B cell (primary cell): ENCODE data around the gene ZSCAN25. TPM values are rescaled to one million over a fixed set of nuclear protein-coding genes. Genes with fewer than 3 reads are reported as not detected.

Source experiments
- ATAC-seq: fragments of 200-7000 bp; cut with Tn5 transposase; one replicate; pipeline ENCODE4 v1.10.0; 2021; ENCODE audit warnings: low read depth, mild to moderate bottlenecking, moderate number of reproducible peaks, moderate library complexity
- CTCF ChIA-PET: fragments of 350-600 bp; sonication (Branson Sonifier 250); formaldehyde crosslinking; loops from one replicate; lab custom pipeline; 2021; ENCODE audit warnings: antibody characterized with exemption, inconsistent platforms; lab: Charles Lee
- POLR2A ChIA-PET: fragments of 350-600 bp; sonication (Branson Sonifier 250); formaldehyde crosslinking; loops from one replicate; lab custom pipeline; 2021; ENCODE audit warnings: antibody characterized with exemption; lab: Charles Lee
- DNase-seq: peaks from one replicate; pipeline ENCODE4 v3.0.0; 2013
- H2AFZ ChIP-seq: 2 replicates; pipeline ENCODE4 v1.6.1; 2012; ENCODE audit warnings: mild to moderate bottlenecking, low read depth, low read length; ENCODE audit not compliant: insufficient read depth, poor library complexity, severe bottlenecking
- H3K27ac ChIP-seq, 2 donors: 1 replicate in 1 of 2; 2 replicates in 1 of 2; pipeline ENCODE4 v1.5.1; 2012 to 2013; ENCODE audit warnings: low read length in 2 of 2, mild to moderate bottlenecking in 2 of 2, moderate library complexity in 1 of 2
- H3K27me3 ChIP-seq, 4 experiments: fragments of 200-600 bp in 1 of 4; sonication (generic) in 1 of 4; replicated peaks in 1 of 4; 1 replicate in 2 of 4; 2 replicates in 2 of 4; pipeline versions ENCODE4 v1.6.1 to v1.7.0; 2013 to 2016; ENCODE audit warnings: low read length in 3 of 4, mild to moderate bottlenecking in 2 of 4, mixed read lengths in 1 of 4, moderate library complexity in 1 of 4; ENCODE audit not compliant: insufficient read depth in 4 of 4, control insufficient read depth in 3 of 4; ENCODE audit errors: control extremely low read depth in 1 of 4
- H3K36me3 ChIP-seq, 2 experiments: replicated peaks in 1 of 2; 1 replicate in 1 of 2; 2 replicates in 1 of 2; pipeline versions ENCODE4 v1.6.1 to v1.7.1; 2013; ENCODE audit warnings: low read length in 1 of 2; ENCODE audit not compliant: insufficient read depth in 2 of 2, control insufficient read depth in 1 of 2; ENCODE audit errors: control extremely low read depth in 1 of 2, extremely low read depth in 1 of 2
- H3K4me1 ChIP-seq, 2 donors: fragments of 200-600 bp in 1 of 2; sonication (generic) in 1 of 2; 1 replicate in 1 of 2; 2 replicates in 1 of 2; pipeline versions ENCODE4 v1.5.1 to v1.6.1; 2013 to 2017; ENCODE audit warnings: low read length in 2 of 2; ENCODE audit not compliant: control insufficient read depth in 2 of 2, insufficient read depth in 2 of 2
- H3K4me2 ChIP-seq: replicated peaks from 2 replicates; pipeline ENCODE3; 2012; ENCODE audit warnings: mild to moderate bottlenecking, low read depth, low read length; ENCODE audit not compliant: poor library complexity, severe bottlenecking
- H3K4me3 ChIP-seq, 5 experiments: fragments of 200-600 bp in 1 of 5; sonication (generic) in 1 of 5; 1 replicate in 3 of 5; 2 replicates in 2 of 5; pipeline versions ENCODE4 v1.5.1 to v1.7.0; 2011 to 2016; ENCODE audit warnings: low read length in 4 of 5, mild to moderate bottlenecking in 4 of 5, low read depth in 2 of 5, control low read depth in 1 of 5, moderate library complexity in 1 of 5; ENCODE audit not compliant: insufficient read depth in 1 of 5; ENCODE audit errors: control extremely low read depth in 1 of 5, extremely low read depth in 1 of 5
- H3K79me2 ChIP-seq: fragments of 200-600 bp; sonication (generic); one replicate; pipeline ENCODE4 v1.6.0; 2016; ENCODE audit warnings: low read length; ENCODE audit not compliant: control insufficient read depth, insufficient read depth
- H3K9ac ChIP-seq: fragments of 200-600 bp; sonication (generic); 2 replicates; pipeline ENCODE4 v1.6.1; 2017; ENCODE audit warnings: mild to moderate bottlenecking, low read length, moderate library complexity
- H3K9me3 ChIP-seq, 3 donors: one replicate each; pipeline versions ENCODE4 v1.6.1 to v1.7.1; 2013; ENCODE audit warnings: low read length in 2 of 3; ENCODE audit not compliant: control insufficient read depth in 2 of 3, insufficient read depth in 1 of 3; ENCODE audit errors: control extremely low read depth in 1 of 3
- H4K20me1 ChIP-seq: 2 replicates; pipeline ENCODE4 v1.6.0; 2012; ENCODE audit warnings: mild to moderate bottlenecking, low read length; ENCODE audit not compliant: insufficient read depth, control insufficient read depth, poor library complexity, severe bottlenecking
- H3K27ac Mint-ChIP-seq: one replicate; pipeline ENCODE4 v1.8.0; 2021; ENCODE audit warnings: mixed read lengths
- H3K27me3 Mint-ChIP-seq: one replicate; pipeline ENCODE4 v1.8.0; 2021; ENCODE audit warnings: mixed read lengths
- H3K4me1 Mint-ChIP-seq: one replicate; pipeline ENCODE4 v1.8.0; 2021; ENCODE audit warnings: mixed read lengths
- H3K4me3 Mint-ChIP-seq: one replicate; pipeline ENCODE4 v1.8.0; 2021; ENCODE audit warnings: mixed read lengths
- H3K9me3 Mint-ChIP-seq: one replicate; pipeline ENCODE4 v1.8.0; 2022; ENCODE audit warnings: mixed read lengths; ENCODE audit not compliant: insufficient read depth
- EZH2 ChIP-seq: IDR thresholded peaks from 2 replicates; pipeline ENCODE4 v1.6.1; 2012; ENCODE audit warnings: borderline replicate concordance, low read depth, mild to moderate bottlenecking, moderate library complexity, low read length; ENCODE audit not compliant: insufficient read depth, poor library complexity, severe bottlenecking
- WGBS: methylation state at CpG from one replicate; pipeline ENCODE4 v1.1.5; 2013; ENCODE audit warnings: missing lambda C conversion rate; ENCODE audit not compliant: insufficient coverage; 5-methylcytosine and 5-hydroxymethylcytosine counted together
- intact Hi-C: fragments of 100-400 bp; cut with micrococcal nuclease; formaldehyde crosslinking; loops from one replicate; pipeline ENCODE4 v1.10.0; 2022
- polyA plus RNA-seq: library from polyadenylated mRNA; depleted of rRNA; stranded (reverse); fragments of >200 nt; gene quantifications from 2 replicates; pipeline ENCODE4 v1.2.3, GENCODE V29; 2012
- total RNA-seq, 2 donors: library from RNA; stranded (reverse); fragments of 120-200 nt in 1 of 2; gene quantifications; 1 replicate in 1 of 2; 2 replicates in 1 of 2; pipeline versions ENCODE4 v1.2.3 to v1.2.4, GENCODE V29; 2013 to 2022
- TF ChIP-seq, protein P1 (sequence below): fragments of 200-600 bp; IDR thresholded peaks from one replicate; pipeline ENCODE4 v1.8.0; 2022; ENCODE audit warnings: antibody characterized with exemption, mild to moderate bottlenecking

The ZSCAN25 gene
- total and polyA plus RNA-seq, 2 donors (not counting 1 experiment from before 2014, with no cell fraction given) = 11.8 to 39.5 TPM

DNA sequence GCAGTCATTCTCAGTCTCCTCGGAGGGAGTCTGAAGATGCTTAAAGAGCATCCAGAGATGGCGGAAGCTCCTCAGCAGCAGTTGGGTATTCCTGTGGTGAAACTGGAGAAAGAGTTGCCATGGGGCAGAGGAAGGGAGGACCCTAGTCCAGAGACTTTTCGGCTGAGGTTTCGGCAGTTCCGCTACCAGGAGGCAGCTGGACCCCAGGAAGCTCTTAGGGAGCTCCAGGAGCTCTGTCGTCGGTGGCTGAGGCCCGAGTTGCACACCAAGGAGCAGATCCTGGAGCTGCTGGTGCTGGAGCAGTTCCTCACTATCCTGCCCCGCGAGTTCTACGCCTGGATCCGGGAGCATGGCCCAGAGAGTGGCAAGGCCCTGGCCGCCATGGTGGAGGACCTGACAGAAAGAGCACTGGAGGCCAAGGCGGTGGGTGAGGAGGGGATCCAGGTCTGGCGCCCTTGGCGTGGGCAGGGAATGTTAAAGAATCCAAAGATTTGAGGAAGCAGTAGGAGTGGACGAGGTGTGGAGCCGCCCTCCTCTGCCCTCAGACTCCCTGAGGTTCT, 2.9 kb downstream of the ZSCAN25 start:
- no peaks in the 10 kb centered on the region for H3K9me3 ChIP-seq
- WGBS = 98% methylated on average over 16 of the region's 18 CpGs
- intact Hi-C loops = loop anchor here (5.0 kb wide), 1 partner anchor 292 kb away; the partner anchor contains the start of gene ARPC1A
- no peak overlapping the region for H3K9ac ChIP-seq
- POLR2A ChIA-PET = no interaction called here
- H3K4me1 Mint-ChIP-seq = peaks cover 28% of the 10 kb centered on the region
- H3K36me3 ChIP-seq = peaks cover 2 to 57% of the 10 kb centered on the region in 2 experiments
- H3K9me3 Mint-ChIP-seq = no peaks in the 10 kb centered on the region
- peaks cover 17 to 18% of the 10 kb centered on the region in 2 donors for H3K4me1 ChIP-seq
- TF ChIP-seq, protein P1, sequence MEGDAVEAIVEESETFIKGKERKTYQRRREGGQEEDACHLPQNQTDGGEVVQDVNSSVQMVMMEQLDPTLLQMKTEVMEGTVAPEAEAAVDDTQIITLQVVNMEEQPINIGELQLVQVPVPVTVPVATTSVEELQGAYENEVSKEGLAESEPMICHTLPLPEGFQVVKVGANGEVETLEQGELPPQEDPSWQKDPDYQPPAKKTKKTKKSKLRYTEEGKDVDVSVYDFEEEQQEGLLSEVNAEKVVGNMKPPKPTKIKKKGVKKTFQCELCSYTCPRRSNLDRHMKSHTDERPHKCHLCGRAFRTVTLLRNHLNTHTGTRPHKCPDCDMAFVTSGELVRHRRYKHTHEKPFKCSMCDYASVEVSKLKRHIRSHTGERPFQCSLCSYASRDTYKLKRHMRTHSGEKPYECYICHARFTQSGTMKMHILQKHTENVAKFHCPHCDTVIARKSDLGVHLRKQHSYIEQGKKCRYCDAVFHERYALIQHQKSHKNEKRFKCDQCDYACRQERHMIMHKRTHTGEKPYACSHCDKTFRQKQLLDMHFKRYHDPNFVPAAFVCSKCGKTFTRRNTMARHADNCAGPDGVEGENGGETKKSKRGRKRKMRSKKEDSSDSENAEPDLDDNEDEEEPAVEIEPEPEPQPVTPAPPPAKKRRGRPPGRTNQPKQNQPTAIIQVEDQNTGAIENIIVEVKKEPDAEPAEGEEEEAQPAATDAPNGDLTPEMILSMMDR = no peak
- no peak for TF ChIP-seq EZH2
- CTCF ChIA-PET = no interaction called here
- no peak overlapping the region for H3K27ac Mint-ChIP-seq
- no peak overlapping the region for H3K4me2 ChIP-seq
- no peaks in the 10 kb centered on the region for H3K27me3 Mint-ChIP-seq
- ATAC-seq (no peak), DNase-seq (no peak)
- H3K4me3 Mint-ChIP-seq = no peak overlapping the region
- no peaks in the 10 kb centered on the region for H3K27me3 ChIP-seq
- no peak overlapping the region for H3K4me3 ChIP-seq
- H4K20me1 ChIP-seq = peaks cover 25% of the 10 kb centered on the region
- no peak overlapping the region for H3K27ac ChIP-seq
- H3K79me2 ChIP-seq = peaks cover 57% of the 10 kb centered on the region
- no peak overlapping the region for H2AFZ ChIP-seq

DNA sequence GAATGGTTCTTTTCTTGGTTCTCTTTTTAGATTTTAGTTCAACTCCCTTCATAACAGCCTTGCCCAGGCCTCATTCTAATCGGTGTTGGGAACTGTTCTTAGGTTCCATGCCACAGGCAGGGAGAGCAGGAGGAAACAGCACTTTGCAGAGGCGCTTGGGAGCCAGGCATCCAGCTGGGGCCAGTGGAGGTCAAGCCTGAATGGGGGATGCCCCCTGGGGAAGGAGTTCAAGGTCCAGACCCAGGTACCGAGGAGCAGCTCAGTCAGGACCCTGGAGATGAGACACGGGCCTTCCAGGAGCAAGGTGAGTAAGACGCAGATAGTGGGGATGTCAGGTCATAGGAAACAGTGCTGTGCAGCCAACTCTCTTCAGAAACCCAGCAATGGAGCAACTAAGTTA, 4.5 kb downstream of the ZSCAN25 start:
- H3K9me3 Mint-ChIP-seq = no peaks in the 10 kb centered on the region
- H3K4me1 Mint-ChIP-seq = peaks cover 26% of the 10 kb centered on the region
- Histone ChIP-seq H3K36me3 (peaks cover 2 to 72% of the 10 kb centered on the region in 2 experiments), H3K27me3 (no peaks in the 10 kb centered on the region), H3K4me2 (no peak overlapping the region), H3K9me3 (no peaks in the 10 kb centered on the region), H3K4me1 (peaks cover 12 to 14% of the 10 kb centered on the region in 2 donors), H4K20me1 (peaks cover 34% of the 10 kb centered on the region), H3K79me2 (peaks cover 61% of the 10 kb centered on the region), H2AFZ (no peak overlapping the region), H3K9ac (no peak overlapping the region), H3K4me3 (no peak overlapping the region), H3K27ac (no peak overlapping the region)
- POLR2A ChIA-PET = interaction anchor here (0.6 kb wide), 1 partner anchor 76 kb away, joined by 7 read pairs; no protein-coding TSS in a partner anchor
- no peaks in the 10 kb centered on the region for H3K27me3 Mint-ChIP-seq
- DNase-seq = no peak
- no peak for ATAC-seq
- CTCF ChIA-PET = no interaction called here
- intact Hi-C loops = no loop called here
- WGBS = 99% methylated on average over 4 of the region's 5 CpGs
- no peak overlapping the region for H3K4me3 Mint-ChIP-seq
- TF ChIP-seq EZH2 = no peak
- TF ChIP-seq, protein P1 = no peak
- H3K27ac Mint-ChIP-seq = no peak overlapping the region
